Medulla oblongata (tissue), 1 donor: ENCODE measurements around the gene APOL4.
A peak's percentile ranks its signal among the peaks of the same experiment; 100 is the strongest.

Experiments
- DNase-seq: peaks from one replicate; pipeline ENCODE4 v3.0.0-alpha.2; 2015; ENCODE audit errors: extremely low spot score

Gene APOL4, protein sequence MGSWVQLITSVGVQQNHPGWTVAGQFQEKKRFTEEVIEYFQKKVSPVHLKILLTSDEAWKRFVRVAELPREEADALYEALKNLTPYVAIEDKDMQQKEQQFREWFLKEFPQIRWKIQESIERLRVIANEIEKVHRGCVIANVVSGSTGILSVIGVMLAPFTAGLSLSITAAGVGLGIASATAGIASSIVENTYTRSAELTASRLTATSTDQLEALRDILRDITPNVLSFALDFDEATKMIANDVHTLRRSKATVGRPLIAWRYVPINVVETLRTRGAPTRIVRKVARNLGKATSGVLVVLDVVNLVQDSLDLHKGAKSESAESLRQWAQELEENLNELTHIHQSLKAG

DNA sequence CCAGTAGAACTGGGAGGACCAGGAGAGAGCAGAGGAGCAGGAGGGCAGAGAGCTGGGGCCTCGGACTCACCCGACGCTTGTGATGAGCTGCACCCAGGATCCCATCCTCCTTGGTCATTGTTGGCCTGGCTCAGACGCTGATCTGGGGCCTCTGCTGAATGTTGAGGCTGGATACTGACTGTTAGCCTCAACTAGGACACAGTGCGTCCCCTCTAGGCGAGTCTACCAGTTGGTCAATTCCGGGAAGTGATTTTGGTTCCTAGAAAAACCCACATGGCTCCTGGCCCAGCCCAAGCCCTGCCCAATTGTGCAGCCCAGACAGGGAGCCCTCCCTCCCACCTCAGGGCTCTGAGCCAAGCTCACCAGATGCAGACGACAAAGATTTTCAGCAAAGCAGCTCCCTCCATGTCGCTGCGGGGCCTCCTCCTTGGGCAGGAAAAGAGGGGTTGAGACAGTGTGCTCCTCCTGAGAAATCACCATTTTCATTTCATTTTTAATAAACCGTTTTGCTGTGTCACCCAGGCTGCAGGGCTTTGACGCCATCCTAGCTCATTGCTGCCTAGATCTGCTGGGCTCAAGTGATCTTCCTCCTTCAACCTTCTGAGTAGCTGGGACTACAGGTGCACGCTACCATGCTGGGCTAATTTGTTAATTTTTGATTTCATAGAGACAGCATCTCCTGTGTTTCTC, at the start of gene APOL4:
TSS of gene APOL4 (minus strand) at position 180 of the 690 bp plus-strand sequence. CDS start at position 105, 75 bp downstream.
- peak; percentile 20 for DNase-seq

DNA sequence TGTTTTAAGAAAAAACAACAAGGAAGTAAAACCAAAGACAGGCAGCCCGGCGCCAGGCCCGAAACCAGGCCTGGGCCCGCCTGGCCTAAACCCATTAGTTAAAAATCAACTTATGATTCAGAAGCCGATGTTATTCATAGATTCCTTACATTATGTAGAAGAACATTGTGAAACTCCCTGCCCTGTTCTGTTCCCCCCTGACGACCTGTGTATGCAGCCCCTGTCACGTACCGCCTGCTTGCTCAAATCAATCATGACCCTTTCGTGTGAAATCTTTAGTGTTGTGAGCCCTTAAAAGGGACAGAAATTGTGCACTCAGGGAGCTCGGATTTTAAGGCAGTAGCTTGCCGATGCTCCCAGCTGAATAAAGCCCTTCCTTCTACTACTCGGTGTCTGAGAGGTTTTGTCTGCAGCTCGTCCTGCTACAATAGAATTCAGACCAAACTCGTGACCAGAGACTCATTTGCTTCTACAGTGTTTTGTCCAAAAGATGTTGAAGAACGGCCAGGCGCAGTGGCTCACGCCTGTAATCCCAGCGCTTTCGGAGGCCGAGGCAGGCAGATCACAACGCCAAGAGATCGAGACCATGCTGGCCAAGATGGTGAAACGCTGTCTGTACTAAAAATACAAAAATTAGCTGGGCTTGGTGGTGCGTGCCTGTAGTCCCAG, 48.8 kb upstream of the APOL4 start:
- DNase-seq: peak; percentile 71

DNA sequence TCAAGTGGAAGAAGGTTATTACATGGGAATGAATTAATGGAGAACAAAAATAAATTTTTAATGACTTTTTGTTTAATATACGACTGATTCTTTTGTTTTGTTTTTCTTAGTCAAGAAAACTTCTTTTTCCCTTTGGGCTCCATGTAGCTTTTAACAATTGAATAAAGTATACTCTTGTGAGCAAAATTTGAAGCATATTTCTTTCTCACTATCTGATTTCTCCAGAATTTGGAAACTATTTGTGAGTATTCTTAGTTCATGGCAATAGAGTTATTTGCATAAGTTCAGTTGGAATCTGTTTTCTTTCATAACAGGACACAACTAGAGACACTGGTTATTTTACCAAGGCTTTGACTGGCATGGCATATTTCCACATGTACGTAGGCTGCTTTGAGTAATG, 47.6 kb upstream of the APOL4 start:
- no peak for DNase-seq

DNA sequence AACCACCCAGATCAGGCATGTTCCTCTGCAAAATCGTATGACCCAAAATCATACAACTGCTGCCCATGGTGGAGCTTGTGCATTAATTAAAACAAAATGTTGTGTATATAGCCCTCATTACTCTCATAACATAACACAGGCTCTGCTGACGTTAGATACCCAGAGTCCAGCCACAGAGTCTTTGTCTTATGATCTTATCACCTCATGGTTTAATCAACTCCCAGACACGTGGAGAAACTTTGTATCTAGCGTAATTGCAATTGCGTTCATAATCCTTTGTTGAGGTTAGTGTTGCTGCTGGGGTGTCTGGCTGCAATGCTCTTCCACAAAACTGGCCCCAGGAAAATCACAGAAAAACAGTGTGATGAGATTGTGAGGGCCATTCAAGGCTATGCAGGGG, 46.3 kb upstream of the APOL4 start:
- DNase-seq: no peak

DNA sequence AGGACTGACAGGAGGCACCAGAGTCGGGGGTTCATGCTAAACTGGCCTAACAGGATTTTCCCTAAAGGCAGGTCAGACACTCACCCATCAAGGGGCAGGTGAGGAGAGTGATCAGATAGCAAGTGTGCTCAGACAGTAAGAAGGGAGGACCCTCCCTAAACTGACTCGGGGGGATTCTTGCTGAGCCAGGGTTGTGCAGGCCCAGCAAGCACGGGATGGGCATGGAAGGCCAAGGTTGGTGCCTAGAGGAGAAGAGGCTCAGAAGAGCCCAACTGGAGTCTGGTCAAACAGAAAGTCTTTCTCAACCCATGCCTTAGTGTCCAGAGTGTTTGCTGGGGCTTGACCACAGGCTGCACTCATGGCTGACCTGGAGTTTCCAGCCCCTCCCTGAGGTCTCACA, 45.1 kb upstream of the APOL4 start:
- DNase-seq: no peak

DNA sequence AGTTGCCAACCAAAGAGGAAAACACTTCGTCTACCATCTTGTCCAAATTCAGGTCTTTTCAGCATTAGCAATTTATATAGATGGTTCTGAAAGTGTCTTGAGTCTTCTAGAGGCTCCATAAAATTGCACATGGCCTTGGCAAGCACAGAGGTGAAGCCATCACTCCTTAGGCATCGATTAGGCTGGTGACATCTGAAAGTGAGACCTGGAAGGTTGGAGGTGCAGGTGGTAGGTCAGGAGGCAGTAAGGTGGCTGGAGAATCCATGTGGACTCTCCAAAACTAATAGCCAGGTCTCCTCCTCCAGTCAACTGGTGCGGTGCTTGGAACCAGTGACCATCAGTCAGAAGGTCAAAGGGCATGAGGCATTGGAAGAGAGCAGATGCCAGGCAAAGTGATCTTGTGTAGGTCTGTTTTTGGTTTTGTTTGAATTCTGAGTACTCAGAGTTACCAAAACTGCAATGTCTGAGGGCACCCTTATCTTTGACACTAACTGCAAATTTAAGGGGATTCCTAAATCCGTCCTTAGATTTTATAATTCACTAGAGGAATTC, 44.3 kb upstream of the APOL4 start:
- no peak for DNase-seq

DNA sequence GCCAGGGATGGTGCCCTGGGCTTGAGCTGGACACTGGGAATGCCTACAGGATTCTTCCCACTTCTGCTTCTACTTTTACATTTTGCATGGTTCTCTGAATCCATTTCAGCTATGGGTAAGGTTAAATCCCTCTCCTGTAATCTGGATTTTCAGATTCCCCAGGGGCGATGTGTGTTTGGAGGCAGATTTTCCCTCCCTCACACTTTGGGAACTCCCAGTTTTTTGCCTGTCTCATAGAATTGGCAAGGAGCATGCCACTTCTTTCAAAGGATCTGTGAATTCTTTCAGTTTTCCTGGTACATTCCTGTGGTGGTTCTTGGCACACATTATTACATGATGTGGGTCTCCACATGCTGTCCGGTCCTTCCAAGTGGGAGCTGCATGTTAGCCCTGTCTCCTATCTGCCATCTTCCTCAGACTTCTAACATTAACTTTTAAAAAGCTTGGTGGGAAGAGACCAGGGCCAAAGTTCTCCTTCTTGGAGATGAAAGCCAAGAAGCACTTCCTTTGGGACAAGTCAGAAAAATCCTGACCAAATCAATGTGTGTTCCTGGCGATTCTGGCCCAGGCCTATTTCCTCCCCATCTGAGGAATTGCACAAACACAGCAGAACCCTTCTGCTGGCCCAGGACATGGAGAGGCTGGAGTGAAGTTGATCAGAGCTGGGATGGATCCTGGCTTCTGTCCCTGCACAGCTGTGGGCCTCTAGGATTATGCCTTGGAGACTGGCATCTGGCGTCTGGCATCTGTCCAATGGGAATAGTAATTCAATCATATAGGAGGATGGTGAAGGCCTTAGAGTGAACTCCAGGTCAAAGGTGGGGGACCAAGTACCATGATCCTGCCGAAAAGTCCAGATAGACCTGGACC, 43.1 kb upstream of the APOL4 start:
- DNase-seq: no peak

DNA sequence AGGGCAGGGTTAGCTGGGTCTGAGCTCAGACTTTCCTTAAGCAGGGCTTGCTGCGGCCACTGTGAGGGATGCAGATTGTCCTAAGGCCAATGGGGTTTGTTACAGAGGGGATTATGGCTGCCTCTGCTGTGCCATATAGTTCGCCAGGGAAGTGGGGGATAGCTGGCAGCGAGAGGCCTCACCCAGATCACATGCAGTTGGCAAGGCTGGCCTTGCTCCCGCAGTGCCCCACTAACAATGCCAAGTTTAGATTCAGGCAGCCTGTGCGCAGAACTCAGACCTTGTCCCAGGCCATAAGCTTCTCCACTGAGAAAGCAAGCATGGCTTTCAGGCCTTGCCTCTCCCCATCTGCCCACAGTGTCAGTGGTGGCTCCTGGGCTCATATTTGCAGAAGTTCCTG, 42.4 kb upstream of the APOL4 start:
- no peak for DNase-seq

DNA sequence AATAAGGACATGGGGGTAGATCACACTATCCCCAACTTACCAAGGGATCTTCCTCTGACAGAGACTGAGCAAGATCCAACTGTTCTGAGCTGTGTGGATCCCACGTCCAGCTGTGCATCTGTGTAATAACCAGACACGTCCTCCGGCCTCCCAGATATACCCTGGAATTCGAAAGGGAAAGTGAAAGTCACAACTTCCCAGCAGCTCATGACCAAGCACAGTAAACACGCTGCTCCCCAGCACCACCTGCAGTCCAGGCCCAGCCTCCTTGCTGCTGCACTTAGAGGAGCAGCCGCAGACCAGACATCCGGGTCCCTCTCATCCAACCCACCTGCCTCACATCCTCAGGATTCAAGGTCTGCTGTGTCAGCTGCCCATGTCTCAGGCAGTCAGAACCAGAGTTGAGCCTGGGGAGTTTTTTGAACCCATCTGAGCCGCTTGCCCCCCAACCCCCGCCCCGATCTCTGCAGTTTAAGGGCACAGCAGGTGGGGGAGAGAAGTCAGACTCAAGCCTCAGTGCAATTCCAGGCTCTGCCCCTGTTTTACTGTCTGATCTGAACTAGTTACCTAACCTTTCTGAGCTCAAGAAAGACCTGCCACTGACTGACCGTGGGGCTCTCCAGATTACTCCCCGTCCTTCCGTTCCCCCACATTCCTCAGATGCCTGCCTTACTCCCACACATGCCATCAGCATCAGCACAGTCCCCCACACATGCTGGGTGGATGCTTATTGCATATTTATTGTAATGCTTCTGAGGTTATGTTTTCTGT, 38.0 kb upstream of the APOL4 start, which contains the start of gene APOL2:
TSS of gene APOL2 (minus strand) at position 127 of the 771 bp plus-strand sequence. CDS start 6,365 bp downstream, outside the sequence.
- peak; percentile 96 for DNase-seq

DNA sequence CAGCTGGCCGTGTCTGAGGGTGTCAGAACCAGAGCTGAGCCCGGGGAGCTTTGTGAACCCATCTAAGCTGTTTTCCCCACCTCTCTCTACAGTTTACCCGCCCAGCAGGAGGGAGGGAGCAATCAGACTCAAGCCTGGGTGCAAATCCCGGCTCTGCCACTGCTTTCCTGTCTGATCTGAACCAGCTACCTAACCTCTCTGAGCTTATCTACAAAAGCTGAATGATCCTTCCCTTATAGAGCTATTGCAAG, 37.5 kb upstream of the APOL4 start:
- DNase-seq: no peak

DNA sequence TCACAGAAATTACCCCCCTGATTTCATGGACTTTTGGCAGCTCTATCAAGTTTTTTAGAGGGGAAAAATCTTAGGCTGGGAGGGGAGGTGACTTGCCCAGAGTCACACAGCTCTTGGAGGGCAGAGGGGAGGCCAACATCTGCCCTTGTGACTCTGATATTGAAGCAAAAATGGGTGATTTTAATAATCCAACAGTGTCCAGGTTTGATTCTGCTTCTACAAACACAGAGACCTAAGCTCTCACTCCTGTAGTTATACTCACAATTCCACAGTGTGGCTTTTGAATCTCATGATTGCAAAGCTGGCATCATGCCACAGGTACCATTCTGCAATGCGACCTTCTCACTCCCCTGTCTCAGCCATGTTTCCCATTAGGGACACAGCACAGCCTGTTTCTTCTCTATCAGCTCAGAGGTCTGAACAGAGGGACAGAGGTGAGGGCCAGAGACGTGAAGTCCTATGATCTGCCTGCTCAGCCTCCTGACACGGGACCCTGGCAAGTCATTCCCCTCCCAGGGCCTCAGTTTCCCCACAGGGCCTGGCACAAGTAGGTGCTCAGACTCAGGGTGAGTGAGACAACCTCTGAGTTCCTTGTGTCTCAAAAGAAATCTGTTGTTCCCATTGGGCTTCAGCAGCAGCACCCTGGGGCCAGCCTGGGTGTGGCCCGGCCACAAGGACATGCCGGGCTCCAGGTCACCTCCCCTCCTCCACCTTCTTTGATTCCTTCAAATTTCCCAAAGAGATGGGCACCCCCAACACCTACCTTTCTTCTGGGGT, 37.0 kb upstream of the APOL4 start:
- DNase-seq: peak; percentile 29

DNA sequence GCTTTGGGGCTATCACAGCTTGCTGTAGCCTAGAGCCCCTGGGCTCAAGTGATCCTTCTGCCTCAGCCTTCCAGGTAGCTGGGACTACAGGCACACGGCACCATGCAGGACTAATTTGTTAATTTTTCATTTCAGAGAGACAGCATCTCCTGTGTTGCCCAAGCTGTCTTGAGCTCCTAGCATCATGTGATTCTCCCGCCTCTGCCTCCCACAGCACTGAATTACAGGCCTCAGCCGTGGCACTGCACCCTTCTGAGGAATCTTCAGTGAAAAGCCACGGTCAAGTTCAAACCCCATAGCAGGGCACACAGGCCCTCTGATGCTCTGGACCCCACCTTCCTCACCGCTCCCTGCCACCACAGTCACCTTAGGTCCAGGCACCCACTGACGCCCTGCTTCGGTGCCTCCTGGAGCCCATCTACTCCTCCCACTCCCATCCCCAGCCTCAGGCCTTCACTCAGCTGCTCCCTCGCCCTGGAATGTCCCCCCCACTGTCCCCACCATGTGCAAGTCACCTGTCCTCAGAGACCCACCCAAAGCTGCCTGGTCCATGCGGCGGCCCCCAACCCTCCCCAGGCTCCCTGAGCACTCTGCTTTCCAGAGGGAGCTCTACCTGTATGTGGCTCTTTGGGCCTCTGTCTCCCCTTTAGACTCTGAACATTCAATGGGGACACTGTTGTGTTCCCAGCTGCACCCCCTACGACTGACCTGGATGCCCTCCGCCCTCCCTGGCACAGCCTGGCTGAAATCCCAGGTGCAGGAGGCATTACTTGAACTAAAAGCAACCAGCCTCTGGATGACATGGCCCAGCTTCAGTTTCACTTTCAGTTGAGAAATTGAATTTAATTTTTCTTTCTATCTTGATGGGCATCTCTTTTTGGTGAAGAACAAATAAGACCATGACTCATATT, 36.1 kb upstream of the APOL4 start:
- peak; percentile 39 for DNase-seq

DNA sequence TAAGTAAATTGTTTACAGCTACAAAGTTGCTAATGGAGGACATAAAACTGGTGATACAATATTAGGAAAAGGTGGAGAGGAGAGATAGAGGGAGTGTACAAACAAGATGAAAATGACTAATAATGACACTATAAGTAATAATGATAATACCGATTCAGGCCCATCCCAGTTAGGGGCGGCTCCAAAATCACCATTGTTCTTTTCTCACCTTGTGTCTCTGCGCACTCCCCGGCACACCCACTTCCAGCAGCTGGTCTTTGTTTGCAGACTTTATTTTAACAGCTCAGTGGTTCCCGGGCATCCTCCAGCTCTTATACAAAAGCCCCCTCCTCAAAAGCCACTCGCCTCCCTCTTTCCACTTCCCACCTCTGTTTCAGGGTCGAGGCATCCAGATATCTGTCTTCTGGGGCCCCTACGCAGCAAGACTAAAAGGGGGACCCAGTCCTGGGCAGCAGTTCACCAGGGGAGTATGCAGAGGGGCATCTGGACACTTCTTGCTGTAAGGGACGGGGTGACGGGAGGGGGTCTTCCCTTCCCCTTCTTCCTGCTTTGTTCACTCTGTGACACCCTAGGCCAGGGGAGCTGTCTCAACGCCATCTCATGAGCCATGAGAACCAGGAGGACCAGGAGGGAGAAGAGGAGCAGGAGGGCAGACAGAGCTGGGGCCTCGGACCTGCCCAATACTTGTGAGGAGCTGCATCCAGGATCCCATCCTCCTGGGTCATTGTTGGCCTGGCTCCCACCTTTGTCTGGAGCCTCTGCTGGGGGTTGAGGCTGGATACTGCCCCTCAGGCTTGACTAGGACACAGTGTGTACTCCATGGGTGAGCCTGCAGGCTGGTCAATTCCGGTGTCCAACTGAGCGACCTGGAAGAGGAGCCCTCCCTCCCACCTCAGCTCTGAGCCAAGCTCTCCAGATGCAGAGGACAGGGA, 35.0 kb upstream of the APOL4 start:
- DNase-seq: no peak

DNA sequence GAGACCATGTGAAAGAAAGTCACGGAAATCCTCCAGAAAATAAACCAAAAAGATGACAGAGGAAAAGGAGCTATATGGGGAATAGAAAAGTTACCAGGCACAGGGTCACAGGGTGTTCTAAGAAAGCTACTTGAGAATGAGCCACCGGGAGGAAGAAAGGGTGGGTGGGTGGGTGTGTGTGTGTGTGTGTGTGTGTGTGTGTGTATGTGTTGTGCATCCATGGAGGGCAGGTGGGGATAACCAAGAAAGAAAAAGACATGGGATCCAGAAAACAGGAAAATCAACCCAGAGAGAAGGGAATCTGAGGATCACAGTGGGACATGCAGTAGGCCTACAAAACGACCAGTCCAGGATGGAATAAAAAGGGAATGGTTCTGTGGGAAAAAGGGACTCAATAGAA, 34.0 kb upstream of the APOL4 start:
- no peak for DNase-seq

DNA sequence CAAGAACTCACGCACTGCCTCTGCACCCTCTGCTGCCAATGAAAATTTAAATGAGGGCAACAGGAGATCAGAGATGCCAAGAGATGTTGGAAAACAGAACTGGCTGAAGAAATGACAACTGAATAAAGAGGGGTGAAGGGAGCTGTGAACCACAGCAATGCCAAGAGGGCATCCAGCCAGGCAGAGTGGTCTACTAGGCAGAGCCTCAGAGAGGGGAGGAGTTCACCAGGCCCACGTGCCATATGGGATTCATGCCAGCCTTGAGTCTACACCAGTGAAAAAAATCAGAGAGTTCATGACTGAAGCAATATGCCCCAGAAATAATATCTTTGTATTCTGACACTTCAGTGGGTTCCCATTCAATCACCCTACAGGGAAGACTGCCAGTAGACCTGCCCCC, 33.3 kb upstream of the APOL4 start:
- DNase-seq: no peak

DNA sequence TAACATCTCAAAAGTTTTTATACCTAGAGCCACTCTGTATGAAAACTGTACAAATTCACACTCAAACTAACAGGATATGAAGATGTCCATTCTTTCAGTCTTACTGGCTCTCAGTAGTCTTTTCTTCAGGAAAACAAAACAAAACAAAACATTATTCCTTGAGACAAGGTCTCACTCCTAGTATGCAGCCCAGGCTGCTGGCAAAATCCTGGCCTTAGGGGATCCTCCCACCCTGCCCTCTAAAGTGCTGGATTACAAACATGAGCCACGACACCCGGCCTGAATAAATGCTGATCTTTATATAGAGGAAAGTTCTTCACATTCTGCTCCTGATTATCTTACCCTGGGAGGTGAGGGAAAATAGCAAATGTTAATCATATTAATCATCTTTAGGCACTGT, 32.6 kb upstream of the APOL4 start:
- no peak for DNase-seq

DNA sequence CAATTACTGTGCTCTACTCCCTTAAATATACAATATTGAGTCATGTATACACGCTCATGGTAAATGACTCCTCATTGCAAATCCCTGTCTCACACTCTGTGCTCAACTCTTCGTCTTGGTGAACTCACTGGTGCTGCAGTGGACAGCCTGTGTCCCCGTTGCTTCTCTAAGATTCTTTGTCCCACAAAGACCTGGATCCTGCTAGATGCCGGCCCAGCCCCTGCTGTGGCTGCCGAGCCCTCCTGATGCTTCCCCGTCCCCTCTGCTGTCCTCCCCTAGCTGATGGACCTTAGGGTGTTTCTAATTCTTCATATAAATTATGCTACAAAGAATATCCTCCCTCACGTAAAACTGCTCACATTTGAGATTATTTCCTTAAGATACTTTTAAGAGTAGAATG, 32.2 kb upstream of the APOL4 start:
- no peak for DNase-seq
